Keratinocyte (primary cell): ENCODE measurements around the gene MAN1C1.

Experiments
- CTCF ChIP-seq, 3 experiments: IDR thresholded peaks in 1 of 3; conservative IDR thresholded peaks in 1 of 3; optimal IDR thresholded peaks in 1 of 3; 2 replicates in 2 of 3; 3 replicates in 1 of 3; pipeline versions ENCODE3 to v1.5.1; 2011; ENCODE audit warnings: low read length in 3 of 3, mild to moderate bottlenecking in 3 of 3, moderate library complexity in 2 of 3, control low read depth in 1 of 3, inconsistent platforms in 1 of 3; ENCODE audit not compliant: insufficient read depth in 2 of 3; ENCODE audit errors: extremely low read depth in 1 of 3
- EZH2 ChIP-seq: IDR thresholded peaks from one replicate; pipeline ENCODE4 v1.6.1; 2012; ENCODE audit warnings: inconsistent platforms, mild to moderate bottlenecking, low read length, moderate library complexity

- TF ChIP-seq CTCF (optimal IDR thresholded peaks at IDR 0.05 in 1 of 3, IDR thresholded peaks at IDR 0.05 in 1 of 3, conservative IDR thresholded peaks at IDR 0.05 in 1 of 3; ENCODE audit: extremely low read depth in 1 of 3, insufficient read depth in 2 of 3, low read length in 3 of 3) (no peak), EZH2 (no peak)
These were observed 25.5 kb downstream of the MAN1C1 start for GRCh38 chr1:25641931-25642573.
